ENCODE measurements around the gene ANLN.
"Not testable (repeated sequence)": the region's sequence is repeated elsewhere in the genome, so short reads cannot be mapped to it uniquely, and the experiment has no call there.

Gene ANLN

DNA sequence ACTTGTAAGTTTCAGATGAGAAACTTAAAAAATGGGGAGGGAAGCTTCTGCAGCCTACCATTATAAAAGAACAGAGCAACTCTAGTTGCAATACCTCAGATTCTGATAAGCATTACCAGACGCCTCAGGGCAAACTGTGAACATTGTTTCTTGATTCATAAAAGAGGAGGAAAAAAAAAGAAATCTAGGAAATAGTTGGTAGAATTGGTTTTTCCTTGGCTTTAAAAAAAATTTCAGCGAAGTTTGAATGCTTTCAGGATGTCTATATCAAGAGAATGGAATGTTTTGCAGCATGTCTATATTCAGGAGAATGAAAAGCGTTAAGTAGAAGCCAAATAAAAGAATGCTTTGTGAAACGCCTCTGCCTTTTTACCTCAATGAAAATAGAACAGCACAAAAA is 17.5 kb upstream of the ANLN start:
- in situ Hi-C loops (cut with MboI; ENCODE audit: low pct_unique_long_range_greater_than_20kb, low sequenced_read_pairs) = no loop called here
- DNase-seq = no peak

DNA sequence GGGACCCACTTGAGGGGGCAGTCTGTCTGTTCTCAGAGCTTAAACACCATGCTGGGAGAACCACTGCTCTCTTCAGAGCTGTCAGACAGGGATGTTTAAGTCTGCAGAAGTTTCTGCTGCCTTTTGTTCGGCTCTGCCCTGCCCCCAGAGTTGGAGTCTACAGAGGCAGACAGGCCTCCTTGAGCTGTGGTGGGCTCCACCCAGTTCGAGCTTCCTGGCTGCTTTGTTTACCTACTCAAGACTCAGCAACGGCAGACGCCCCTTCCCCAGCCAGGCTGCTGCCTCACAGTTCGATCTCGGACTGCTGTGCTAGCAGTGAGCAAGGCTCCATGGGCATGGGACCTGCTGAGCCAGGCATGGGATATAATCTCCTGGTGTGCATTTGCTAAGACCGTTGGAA is 11.1 kb upstream of the ANLN start:
- in situ Hi-C loops (cut with MboI; ENCODE audit: low pct_unique_long_range_greater_than_20kb, low sequenced_read_pairs); DNase-seq: not testable (repeated sequence)

DNA sequence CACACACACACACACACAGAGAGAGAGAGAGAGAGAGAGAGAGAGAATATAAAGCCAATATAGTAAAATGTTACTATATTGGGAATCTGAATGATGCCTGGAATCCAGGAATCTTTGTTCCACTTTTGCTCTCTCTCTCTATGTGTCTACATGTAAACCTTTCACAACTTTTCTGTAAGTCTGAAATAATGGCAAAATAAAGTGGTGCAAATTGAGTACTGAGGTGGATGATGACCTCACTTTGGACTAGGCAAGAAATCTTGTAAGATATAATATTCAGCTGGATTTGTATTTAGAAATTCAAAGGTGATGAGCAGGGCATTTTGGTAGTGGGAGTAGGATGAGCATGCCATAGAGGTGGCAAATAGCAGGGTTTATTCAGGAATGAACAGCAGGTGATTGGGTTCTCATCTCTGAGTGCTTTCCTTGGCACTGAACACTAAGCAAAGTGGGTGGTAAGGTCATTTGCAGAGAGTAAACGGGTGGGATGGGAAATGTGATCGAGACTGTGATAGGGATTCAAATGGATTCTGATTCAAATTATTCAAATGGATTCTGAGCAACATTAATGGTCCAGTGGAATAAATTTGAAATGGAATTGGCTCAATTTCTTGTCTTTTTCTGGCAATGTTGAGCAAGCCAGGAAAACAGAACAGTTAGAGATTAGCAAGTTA is 9.7 kb upstream of the ANLN start:
- in situ Hi-C loops (cut with MboI; ENCODE audit: low pct_unique_long_range_greater_than_20kb, low sequenced_read_pairs) = no loop called here
- DNase-seq = no peak

DNA sequence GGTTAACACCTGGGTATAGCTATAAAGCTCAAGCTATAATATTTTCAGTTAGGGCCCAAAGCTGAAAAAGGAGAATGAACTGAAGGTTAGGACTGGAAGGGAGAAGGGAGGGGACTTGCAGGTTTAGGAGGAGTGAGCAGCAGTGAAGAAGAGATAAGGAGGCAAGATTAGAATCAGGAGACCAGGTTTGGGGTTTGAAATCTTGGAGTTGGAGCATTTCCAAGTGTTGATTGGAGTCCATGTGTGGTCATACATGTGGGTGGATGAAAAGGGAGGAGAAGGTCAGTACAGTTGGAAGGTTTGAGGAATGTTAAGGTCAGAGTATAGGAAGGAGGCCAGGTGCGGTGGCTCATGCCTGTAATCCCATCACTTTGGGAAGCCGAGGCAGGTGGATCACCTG is 8.6 kb upstream of the ANLN start:
- in situ Hi-C loops (cut with MboI; ENCODE audit: low pct_unique_long_range_greater_than_20kb, low sequenced_read_pairs) = no loop called here
- DNase-seq = no peak

DNA sequence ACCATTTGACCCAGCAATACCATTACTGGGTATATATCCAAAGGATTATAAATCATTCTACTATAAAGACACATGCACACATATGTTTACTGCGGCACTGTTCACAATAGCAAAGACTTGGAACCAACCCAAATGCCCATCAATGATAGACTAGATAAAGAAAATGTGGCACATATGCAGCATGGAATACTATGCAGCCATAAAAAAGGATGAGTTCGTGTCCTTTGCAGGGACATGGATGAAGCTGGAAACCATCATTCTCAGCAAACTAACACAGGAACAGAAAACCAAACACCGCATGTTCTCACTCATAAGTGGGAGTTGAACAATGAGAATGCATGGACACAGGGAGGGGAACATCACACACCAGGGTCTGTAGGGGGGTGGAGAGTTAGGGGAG is 6.4 kb upstream of the ANLN start:
- DNase-seq; in situ Hi-C loops (cut with MboI; ENCODE audit: low pct_unique_long_range_greater_than_20kb, low sequenced_read_pairs): not testable (repeated sequence)

DNA sequence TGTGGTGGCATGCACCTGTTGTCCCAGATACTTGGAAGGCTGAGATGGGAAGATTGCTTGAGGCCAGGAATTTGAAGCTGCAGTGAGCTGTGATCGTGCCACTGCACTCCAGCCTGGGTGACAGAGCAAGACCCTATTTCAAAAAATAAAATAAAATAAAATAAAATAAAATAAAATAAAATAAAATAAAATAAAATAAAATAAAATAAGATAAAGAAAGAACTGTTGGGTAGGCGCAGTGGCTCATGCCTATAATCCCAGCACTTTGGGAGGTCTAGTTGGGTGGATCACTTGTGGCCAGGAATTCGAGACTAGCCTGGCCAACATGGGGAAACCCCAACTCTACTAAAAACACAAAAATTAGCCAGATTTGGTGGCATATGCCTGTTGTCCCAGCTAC is 4.0 kb upstream of the ANLN start:
- in situ Hi-C loops (cut with MboI; ENCODE audit: low pct_unique_long_range_greater_than_20kb, low sequenced_read_pairs); DNase-seq: not testable (repeated sequence)

DNA sequence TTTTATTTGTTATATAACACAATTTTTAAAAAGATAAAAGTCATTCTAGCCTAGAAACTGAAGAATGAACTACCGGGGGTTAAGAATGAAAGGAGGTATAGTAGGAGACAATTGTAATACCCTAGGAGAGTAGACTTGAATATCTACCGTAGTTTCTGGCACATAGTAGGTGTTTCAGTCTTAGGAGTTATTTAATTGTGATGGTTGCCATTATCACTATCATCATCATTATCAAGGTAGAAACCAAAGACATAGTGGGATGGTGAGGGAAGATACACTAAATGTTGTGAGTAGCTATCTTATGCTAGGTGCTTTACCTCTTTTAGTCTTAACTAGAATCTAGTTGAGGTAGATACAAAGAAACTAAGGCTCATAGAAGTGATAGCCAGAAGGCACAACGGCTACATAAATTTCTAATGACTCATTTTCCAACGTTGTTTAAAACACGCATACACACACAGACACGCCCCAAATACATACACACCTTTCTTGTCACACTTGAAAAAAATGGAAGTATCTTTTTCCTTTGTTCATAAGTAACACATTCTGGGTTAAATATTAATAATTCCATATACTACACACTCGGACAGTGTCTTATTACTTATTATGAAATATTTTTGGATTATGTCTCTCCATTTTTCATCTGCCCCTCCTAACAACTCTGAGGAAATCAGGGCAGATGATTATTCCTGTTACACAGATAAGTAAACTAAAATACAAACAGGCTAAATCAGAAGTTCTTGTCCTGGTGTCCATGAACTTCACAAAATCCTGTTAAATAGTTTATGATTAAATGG is 2.0 kb upstream of the ANLN start:
- in situ Hi-C loops (cut with MboI; ENCODE audit: low pct_unique_long_range_greater_than_20kb, low sequenced_read_pairs) = no loop called here
- no peak for DNase-seq

DNA sequence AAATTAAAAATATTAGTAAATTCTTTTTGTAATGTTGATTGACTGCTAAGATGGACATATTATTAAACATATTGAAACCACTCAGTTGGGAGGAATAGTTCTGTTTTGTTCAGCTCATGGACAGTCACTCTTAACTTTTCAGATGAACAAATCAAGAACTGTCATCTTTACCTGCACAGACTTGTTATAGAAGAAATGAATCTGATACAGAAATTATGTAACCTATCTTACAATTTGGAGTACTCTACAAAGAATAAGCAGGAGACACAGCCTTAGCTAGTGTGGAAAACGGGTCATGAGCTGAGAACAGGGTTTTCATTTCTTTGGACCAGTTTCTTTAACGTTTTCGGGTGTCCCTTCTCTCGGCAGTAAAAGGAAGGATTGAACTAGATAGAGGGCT is 1.2 kb upstream of the ANLN start:
- DNase-seq = no peak
- in situ Hi-C loops (cut with MboI; ENCODE audit: low pct_unique_long_range_greater_than_20kb, low sequenced_read_pairs) = no loop called here

DNA sequence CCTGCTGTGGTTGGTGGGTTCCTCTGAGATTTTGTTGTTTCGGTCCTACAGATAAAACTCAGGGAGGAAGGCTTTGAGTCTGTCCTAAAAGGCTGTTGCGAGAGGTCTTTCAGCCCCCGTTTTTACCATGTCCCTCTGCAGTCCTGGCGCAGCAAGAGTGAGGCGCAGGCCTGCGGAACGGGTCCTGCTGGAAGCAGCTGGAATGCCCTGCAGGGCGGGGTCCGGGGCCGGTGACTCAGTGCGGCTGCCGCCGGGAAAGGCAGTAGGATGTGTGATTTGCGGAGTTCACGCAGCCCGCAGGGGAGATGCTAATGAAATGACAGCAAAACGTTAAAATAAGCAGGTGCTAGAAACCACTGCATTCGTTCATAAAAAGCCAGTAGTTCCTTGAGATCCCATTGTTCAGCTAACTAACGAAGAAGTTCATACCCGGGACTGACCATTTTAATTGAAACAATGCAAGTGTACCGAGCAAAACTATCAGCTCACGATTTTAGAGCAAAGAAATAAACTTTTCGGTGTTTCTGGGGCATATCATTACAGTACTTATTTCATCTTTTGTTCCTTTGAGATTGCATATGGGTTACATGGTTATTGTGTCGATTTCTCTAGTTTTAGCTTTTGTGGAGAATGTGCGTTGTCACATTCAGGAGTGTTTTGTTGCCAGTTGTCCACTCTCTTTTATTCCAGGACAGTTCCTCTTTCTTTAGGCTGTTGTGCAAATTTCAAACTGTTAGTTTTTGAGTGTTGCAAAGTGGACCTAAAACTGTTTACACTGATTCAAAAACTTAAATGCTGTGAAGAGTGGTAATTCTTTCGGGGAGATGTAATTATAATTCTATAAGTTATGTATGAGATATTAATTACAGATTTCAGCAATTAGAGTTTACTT is 783 bp downstream of the ANLN start:
- in situ Hi-C loops (cut with MboI; ENCODE audit: low pct_unique_long_range_greater_than_20kb, low sequenced_read_pairs) = no loop called here
- peak; percentile 76 for DNase-seq

DNA sequence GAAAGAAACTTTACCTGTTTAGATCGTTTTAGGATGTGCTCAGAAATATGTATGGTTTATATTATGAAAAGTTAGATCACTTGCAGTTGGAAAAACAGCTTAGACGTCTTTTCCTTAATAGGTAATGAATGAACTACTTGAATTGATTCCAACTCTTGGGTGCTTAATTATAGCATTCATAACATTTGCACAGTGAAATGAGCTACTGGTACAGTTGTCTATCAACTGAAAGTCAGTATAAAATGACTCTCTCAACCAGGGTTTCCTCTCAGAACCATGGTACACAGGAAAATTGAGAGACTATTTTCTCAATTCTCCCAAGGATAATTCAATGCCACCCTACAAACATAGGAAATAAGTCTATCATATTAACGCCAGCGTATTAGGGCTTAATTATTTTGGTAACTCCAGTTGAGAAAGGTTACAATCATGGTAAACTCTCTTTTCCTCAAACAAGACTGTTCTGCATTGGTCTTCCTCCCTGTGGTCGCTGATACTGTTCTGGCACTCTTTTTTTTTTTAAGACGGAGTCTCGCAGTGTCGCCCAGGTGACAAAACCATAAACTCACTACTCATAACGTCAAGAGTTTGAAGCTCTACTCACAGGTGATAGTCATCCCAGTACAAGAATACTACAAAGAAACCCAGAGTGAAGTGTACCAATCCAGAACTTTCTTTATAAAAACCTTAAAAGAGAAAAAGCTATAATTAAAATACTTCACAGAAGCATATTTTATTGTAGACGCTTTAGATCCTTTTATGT is 2.0 kb downstream of the ANLN start:
- in situ Hi-C loops (cut with MboI; ENCODE audit: low pct_unique_long_range_greater_than_20kb, low sequenced_read_pairs) = no loop called here
- DNase-seq = peak; percentile 61

DNA sequence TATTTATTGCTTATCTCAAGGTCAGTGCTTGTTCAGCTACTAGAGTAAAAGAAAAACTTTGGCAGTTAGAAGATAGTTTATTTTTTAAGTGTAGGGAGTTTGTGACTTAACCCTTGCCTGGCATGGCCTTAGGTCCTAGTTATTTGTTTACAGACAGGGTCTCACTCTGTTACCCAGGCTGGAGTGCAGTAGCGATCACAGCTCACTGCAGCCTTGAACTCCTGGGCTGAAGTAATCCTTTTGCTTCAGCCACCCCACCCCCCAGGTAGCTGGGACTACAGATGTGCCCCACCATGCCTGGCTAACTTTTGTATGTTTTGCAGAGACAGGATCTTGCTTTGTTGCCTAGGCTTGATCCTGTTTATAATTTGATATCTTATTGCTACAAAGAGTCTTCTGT is 4.2 kb downstream of the ANLN start:
- in situ Hi-C loops (cut with MboI; ENCODE audit: low pct_unique_long_range_greater_than_20kb, low sequenced_read_pairs) = no loop called here
- DNase-seq = no peak

DNA sequence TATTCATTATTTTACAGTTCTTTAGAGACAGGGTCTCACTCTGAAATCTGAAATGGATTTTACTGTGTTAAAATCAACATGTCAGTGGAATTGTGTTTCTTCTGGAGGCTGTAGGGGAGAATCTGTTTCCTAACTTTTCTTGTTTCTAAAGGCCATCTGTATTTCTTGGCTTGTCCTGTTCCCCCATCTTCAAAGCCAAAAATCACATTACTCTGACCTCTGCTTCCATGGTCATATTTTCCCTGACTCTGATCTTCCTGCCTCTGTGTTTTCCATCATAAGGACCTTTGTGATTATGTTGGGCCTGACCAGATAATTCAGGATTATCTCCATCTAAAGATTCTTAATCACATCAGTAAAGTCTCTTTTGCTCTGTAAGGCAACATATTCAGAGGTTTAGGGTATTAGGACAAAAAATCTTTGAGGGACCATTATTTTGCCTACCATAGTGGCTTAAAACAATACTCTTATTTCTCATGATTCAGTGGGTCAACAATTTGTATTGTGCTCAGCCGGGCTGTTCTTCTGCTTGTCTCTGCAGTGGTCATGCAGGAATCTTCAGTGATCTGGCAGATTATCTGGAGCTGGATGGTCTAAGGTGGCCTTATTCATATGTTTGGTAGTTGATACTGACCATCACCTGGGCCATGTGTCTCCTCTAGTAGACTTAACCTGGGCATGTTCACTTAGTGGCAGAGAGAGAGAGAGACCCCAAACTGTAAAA is 5.7 kb downstream of the ANLN start:
- in situ Hi-C loops (cut with MboI; ENCODE audit: low pct_unique_long_range_greater_than_20kb, low sequenced_read_pairs) = no loop called here

DNA sequence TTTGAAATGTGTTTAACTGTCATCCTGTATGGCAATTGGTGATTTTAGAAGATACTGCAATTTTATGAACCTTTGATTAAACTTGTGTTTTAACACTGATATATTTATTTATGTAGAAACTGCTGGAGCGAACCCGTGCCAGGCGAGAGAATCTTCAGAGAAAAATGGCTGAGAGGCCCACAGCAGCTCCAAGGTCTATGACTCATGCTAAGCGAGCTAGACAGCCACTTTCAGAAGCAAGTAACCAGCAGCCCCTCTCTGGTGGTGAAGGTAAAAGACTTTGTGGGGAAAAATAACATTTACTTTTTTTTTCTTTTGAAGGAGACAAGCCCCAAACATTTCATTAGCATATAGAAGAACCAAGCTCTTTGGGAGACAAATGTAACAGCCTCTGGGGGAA is 6.5 kb downstream of the ANLN start:
- in situ Hi-C loops (cut with MboI; ENCODE audit: low pct_unique_long_range_greater_than_20kb, low sequenced_read_pairs) = no loop called here
- DNase-seq = no peak

More for the DNA sequence above, 5.7 kb downstream of the ANLN start:
- DNase-seq = no peak

DNA sequence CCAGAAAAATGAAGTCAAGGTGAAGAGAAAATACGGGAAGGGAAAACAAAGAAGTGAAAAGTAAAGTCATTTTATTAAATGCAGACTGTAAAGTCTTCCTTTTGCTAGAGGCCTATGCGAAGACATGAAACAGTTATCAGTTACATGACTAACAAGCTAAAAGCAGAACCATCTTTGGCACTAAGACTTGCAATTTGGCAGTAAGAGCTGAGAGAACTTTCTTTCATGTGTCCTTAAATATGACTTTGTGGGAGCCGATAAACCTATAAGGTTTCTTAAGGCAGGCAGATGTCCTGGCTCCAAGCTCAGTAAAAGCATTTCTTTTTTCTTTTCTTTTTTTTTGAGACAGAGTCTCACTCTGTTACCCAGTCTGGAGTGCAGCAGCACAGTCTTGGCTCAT is 10.4 kb downstream of the ANLN start:
- in situ Hi-C loops (cut with MboI; ENCODE audit: low pct_unique_long_range_greater_than_20kb, low sequenced_read_pairs) = no loop called here
- DNase-seq = no peak

DNA sequence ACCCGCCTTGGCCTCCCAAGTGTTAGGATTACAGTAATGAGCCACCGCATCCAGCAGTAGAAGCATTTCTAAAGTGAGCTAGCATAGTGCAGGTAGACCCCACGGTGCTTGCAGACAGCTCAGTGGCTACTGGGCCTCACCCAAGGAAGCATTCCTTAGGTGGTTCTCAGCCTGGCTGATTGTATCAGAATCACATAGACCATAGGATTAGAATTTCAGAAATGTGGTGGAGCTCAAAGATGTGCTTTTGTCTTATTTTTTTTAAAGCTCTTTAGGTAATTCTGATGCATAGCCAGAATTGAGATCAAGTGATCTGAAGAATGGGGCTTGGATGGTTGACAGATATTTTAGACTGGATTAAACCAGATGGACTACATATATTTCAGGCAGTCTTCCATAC is 10.9 kb downstream of the ANLN start:
- in situ Hi-C loops (cut with MboI; ENCODE audit: low pct_unique_long_range_greater_than_20kb, low sequenced_read_pairs) = no loop called here
- DNase-seq = no peak

DNA sequence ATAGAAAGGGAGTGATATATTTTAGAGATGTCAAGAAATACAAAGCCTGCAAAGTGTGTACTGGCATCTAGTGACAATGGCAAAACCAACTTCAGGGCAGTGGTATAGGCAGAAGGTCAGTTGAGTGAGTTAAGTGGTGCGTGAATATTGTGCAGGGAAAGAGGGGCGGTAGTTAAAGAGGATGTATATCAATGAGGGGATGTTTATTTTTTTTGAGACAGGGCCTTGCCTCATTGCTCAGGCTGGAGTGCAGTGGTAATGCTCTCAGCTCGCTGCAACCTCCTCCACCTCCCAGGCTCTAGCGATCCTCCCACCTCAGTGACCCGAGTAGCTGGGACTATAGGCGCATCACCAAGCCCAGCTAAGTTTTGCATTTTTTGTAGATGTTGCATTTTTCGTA is 13.8 kb downstream of the ANLN start:
- in situ Hi-C loops (cut with MboI; ENCODE audit: low pct_unique_long_range_greater_than_20kb, low sequenced_read_pairs) = no loop called here
- no peak for DNase-seq

DNA sequence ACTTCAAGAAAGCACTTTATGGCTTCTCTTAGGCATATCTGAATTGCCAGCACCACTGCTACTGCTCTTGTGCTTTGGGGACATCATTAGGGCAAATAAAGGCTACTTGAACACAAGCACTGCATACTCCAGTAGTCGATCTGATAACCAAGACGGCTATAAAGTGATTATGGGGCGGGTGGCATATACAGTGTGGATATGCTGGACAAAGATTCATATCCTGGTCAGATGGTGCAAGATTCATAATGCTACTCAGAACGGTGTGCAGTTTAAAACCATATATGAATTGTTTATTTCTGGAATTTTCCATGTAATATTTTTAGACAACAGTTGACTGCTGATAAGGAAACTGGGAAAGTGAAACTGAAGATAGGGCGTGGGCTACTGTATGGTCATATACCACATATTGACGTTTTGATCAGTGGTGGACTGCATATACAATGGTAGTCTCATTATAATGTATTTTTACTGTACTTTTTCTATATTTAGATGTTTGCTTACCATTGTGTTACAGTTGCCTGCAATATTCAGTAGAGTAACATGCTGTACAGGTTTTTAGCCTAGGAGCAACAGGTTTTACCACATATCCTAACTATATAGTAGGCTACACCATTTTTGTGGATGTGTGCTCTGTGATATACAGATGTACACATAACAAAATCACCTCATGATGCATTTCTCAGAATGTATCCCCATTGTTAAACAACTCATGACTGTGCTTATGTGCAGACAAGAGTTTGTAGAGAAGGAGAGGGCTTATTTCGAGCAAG is 15.2 kb downstream of the ANLN start:
- no peak for DNase-seq
- in situ Hi-C loops (cut with MboI; ENCODE audit: low pct_unique_long_range_greater_than_20kb, low sequenced_read_pairs) = no loop called here

DNA sequence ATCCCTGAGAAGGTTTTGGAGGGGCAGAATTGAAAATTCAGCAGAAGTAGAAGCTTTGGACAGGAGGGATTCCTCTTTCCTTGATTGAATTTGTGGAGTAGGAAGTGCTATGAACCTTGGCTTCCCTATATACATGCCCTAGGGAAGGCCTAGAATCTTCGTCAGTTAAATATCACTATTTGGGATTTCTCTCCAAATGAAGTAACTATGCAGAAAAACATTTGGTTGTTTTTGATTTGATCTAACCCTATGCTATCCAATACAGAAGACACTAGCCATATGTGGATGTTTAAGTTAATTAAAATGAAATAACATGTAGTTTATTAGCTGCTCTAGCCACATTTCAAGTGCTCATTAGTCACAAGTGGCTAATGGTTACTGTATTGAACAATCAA is 15.7 kb downstream of the ANLN start:
- DNase-seq = no peak
- in situ Hi-C loops (cut with MboI; ENCODE audit: low pct_unique_long_range_greater_than_20kb, low sequenced_read_pairs) = no loop called here
